Activated CD4-positive, alpha-beta T cell treated with anti-CD3 and anti-CD28 coated beads, Interleukin-2, amount 10 ng/mL, durations not matched to agents 24 days and 14 days (primary cell): ENCODE data around the gene ANKS3. TPM values are rescaled to one million over a fixed set of nuclear protein-coding genes. Genes with fewer than 3 reads are reported as not detected.

Experiments used
- DNase-seq: peaks from one replicate; pipeline ENCODE4 v3.0.0; 2022
- H3K27ac Mint-ChIP-seq: one replicate; pipeline ENCODE4 v1.8.0; 2022; ENCODE audit warnings: mild to moderate bottlenecking, mixed read lengths
- H3K27me3 Mint-ChIP-seq: one replicate; pipeline ENCODE4 v1.8.0; 2022; ENCODE audit warnings: mixed read lengths
- H3K36me3 Mint-ChIP-seq: one replicate; pipeline ENCODE4 v1.8.0; 2022; ENCODE audit warnings: low read depth, mild to moderate bottlenecking, mixed read lengths
- H3K4me1 Mint-ChIP-seq: one replicate; pipeline ENCODE4 v1.8.0; 2021; ENCODE audit warnings: mixed read lengths
- H3K4me3 Mint-ChIP-seq: one replicate; pipeline ENCODE4 v1.8.0; 2022; ENCODE audit warnings: mild to moderate bottlenecking, moderate library complexity, mixed read lengths
- H3K9me3 Mint-ChIP-seq: one replicate; pipeline ENCODE4 v1.8.0; 2021; ENCODE audit warnings: mixed read lengths
- intact Hi-C: fragments of 100-400 bp; cut with micrococcal nuclease; formaldehyde crosslinking; loops from one replicate; pipeline ENCODE4 v1.15.1; 2023
- total RNA-seq: library from RNA; stranded (reverse); gene quantifications from 2 replicates; pipeline ENCODE4 v1.2.3, GENCODE V29; 2022

The ANKS3 gene
- total RNA-seq, 1 donor from 2014 or later = 21.8 TPM

DNA sequence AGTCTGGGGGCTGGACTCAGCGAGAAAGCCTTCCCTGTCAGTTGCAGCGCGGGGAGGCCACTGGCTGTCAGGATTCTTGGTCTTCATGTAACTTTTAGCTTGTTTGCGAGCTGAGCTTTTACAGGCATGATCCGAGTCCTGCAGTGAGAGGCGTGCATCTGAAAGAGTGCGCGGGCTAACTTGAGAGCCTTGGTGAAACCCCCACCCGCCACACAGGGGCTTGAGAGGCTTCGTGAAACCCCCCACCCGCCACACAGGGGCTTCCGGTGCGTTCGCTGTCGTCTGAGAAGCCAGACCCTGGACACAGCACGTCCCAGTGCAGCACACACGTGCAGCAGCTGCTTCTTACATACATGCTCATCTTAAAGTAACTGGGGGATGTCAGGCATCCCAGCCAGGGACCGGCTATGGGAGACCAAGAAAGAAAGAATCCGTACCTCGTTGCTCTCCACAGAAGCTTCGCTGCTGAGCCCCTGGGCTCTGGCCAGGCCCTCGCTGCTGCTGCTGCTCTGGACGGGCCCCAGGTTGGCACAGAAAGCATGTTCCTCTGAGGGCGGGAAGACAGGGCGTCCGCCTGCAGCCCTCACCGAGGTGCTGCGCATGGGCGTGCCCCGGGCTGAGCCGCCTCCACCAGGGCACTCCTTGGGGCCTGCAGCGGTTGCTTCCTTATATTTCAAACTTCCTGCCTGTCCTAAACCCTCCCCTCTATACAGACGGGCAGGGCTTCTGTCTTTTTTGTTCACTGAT, 32.9 kb downstream of the ANKS3 start:
- H3K36me3 Mint-ChIP-seq = peaks cover 24% of the 10 kb centered on the region
- H3K27me3 Mint-ChIP-seq = no peaks in the 10 kb centered on the region
- no peak overlapping the region for H3K27ac Mint-ChIP-seq
- intact Hi-C loops = no loop called here
- H3K4me3 Mint-ChIP-seq = no peak overlapping the region
- peak; percentile 56 for DNase-seq
- no peaks in the 10 kb centered on the region for H3K9me3 Mint-ChIP-seq
- peaks cover 7% of the 10 kb centered on the region for H3K4me1 Mint-ChIP-seq

DNA sequence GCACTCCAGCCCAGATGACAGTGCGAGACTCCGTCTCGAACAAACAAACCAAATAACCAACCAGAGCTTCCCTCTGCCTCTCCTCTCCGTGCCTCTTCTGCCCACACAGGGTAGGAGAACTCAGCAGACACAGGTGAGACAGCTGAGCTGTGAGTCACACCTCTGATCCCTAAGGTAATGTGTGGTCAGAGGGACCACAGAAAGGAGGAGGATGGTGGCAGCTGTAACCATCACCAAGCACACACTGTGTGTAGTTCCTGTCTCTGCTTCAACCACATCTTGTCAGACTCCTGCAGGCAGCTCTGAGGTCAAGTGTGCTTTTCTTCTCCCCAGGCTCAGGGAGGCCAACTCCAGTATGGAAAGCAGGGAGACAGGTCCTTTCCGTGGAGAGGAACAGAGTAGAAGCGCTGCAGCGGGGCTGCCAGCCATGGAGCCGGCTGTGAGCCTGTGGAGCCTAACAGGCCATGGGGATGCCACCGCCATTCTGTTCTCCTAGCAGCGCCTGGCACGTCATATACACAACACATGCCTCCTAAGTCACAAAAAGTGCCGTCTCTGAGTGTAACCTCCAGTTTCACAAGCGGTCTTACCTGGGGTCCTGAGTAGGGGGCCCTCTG, 33.6 kb downstream of the ANKS3 start:
- DNase-seq = peak; percentile 73
- H3K4me1 Mint-ChIP-seq = peaks cover 8% of the 10 kb centered on the region
- no peaks in the 10 kb centered on the region for H3K27me3 Mint-ChIP-seq
- H3K9me3 Mint-ChIP-seq = no peaks in the 10 kb centered on the region
- H3K27ac Mint-ChIP-seq = no peak overlapping the region
- H3K4me3 Mint-ChIP-seq = no peak overlapping the region
- intact Hi-C loops = no loop called here
- H3K36me3 Mint-ChIP-seq = peaks cover 24% of the 10 kb centered on the region

DNA sequence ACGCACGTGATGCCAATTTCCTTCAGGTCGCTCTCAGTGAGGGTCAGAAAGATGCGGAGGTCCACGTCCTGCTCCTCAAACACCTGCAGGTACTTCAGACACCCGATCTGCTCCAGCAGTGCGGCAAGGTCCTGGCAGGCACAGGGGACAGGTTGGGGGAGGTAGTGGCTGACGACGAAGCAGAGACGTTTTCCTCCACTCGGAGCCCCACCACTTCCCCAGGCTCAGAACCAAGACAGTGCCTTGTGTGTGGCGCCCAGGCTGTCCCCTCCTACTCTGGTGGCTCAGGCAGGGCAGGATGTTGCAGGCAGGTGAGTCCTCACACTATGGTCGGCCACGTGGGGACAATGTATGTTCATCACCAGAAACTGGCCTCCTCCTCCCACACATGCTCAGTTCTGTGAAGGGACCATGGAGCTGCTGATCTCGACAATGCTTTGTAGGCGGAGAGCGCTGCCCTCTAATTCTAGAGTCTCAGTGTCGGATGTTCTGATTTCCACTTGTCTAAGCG, 35.0 kb downstream of the ANKS3 start:
- intact Hi-C loops = no loop called here
- H3K36me3 Mint-ChIP-seq = peaks cover 20% of the 10 kb centered on the region
- DNase-seq = peak; percentile 55
- no peak overlapping the region for H3K4me3 Mint-ChIP-seq
- no peak overlapping the region for H3K27ac Mint-ChIP-seq
- H3K4me1 Mint-ChIP-seq = peaks cover 12% of the 10 kb centered on the region
- H3K9me3 Mint-ChIP-seq = no peaks in the 10 kb centered on the region
- no peaks in the 10 kb centered on the region for H3K27me3 Mint-ChIP-seq

DNA sequence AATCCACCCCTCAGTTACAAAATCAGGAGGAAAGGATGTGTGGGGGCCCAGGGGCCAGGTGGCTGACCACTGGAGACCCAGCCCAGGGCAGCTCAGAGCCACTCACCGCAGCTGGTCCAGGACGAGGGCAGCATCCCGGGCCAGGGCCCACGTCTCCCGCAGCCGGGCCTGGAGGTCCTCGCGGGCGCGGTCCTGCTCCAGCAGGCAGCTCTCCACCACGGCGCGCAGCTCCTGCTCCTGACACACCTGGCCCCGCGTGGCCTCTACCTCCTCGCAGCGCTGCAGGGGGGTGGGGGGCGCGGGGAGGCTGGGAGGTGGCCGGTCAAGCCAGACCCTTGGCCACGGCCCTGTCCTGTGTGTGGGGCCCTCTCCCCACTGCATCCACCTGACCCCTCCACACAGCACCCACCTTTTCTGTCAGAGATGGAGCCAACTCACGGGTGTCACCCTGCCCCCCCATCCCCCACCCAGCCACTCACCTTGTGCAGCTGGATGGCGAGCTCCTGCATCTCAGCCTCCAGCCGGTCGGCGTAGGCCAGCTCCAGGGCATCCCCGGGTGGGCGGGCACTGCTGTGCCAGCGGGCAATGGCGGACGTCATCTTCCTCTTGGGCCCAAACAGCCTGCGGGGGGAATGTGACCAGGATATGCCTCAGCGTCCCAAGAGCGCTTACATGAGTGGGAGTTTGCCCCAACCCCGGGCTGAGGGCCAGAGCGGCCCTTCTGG, 35.6 kb downstream of the ANKS3 start:
- H3K27ac Mint-ChIP-seq = no peak overlapping the region
- H3K27me3 Mint-ChIP-seq = no peaks in the 10 kb centered on the region
- peaks cover 12% of the 10 kb centered on the region for H3K4me1 Mint-ChIP-seq
- H3K4me3 Mint-ChIP-seq = no peak overlapping the region
- DNase-seq = no peak
- H3K9me3 Mint-ChIP-seq = no peaks in the 10 kb centered on the region
- H3K36me3 Mint-ChIP-seq = peaks cover 22% of the 10 kb centered on the region
- intact Hi-C loops = no loop called here

DNA sequence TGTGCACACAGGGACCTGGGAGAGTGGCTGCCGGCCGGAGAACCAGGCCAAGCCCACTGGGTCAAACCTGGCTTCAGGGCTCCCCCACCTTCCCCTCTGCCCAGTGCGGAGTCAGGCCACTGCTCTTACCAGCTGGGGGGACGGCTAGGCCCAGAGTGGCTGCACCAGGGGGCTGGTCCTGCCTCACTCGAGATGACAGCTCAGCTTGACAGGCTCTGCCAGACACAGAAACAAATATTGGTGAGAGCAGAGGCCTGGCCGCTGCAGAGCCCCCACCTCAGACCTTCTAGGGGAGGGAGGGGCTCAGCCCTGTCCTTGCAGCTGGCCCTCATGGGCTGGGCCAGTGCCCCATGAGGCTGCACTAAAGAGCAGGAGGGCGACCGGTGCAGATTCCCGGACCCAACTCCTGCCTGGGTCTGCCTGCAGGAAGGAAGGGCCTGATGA, 36.2 kb downstream of the ANKS3 start:
- Mint-ChIP-seq H3K4me1 (peaks cover 12% of the 10 kb centered on the region), H3K27ac (no peak overlapping the region), H3K9me3 (no peaks in the 10 kb centered on the region), H3K4me3 (no peak overlapping the region), H3K36me3 (peaks cover 22% of the 10 kb centered on the region), H3K27me3 (no peaks in the 10 kb centered on the region)
- no peak for DNase-seq
- intact Hi-C loops = no loop called here

DNA sequence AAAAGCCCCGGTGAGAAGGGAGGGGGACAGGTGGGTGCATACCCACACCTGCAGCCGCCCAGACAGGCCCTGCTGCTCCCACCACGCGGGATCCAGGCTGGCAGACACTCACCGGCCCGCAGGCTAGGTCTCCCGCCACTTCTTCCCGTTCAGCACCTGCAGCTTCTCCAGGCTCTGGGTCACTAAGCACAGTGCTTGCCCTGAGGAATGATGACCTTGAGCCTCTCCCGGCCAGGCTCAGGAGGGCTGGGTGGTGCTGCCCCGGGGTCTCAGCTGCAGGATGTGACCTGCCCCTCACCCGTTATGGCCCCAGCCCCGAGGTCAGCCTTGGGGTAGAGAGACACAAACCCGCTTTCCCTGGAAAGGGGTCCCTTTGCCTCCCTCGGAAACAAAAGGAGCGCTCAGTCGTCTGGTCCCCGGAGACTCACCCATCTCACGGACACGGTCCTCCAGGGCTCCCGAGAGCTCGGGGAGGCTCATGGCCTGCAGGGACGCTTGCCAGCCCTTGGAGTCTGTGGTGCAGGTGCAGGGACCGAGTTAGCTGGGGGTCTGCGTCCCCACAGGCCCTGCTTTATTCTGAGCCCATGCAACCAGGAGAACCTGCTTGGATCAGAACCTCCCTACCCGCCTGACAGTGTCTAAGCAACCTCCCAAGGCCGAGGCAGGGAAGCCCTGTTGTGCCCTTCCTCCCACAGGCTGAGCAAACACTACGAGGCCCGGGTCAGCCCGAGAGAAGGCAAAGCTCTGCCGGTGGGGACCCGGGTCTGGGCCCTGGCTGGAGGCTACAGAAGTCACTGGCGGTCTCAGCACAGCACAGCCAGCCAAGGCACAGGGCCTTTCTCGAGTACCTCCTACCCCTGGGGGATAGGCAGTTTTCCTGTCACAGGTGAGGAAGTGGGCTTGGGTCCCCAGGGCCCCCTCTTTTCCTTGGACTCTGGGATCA, 36.9 kb downstream of the ANKS3 start:
- H3K4me1 Mint-ChIP-seq = peaks cover 15% of the 10 kb centered on the region
- no peak overlapping the region for H3K27ac Mint-ChIP-seq
- H3K36me3 Mint-ChIP-seq = peaks cover 20% of the 10 kb centered on the region
- H3K27me3 Mint-ChIP-seq = no peaks in the 10 kb centered on the region
- no peak overlapping the region for H3K4me3 Mint-ChIP-seq
- intact Hi-C loops = no loop called here
- H3K9me3 Mint-ChIP-seq = no peaks in the 10 kb centered on the region
- no peak for DNase-seq

DNA sequence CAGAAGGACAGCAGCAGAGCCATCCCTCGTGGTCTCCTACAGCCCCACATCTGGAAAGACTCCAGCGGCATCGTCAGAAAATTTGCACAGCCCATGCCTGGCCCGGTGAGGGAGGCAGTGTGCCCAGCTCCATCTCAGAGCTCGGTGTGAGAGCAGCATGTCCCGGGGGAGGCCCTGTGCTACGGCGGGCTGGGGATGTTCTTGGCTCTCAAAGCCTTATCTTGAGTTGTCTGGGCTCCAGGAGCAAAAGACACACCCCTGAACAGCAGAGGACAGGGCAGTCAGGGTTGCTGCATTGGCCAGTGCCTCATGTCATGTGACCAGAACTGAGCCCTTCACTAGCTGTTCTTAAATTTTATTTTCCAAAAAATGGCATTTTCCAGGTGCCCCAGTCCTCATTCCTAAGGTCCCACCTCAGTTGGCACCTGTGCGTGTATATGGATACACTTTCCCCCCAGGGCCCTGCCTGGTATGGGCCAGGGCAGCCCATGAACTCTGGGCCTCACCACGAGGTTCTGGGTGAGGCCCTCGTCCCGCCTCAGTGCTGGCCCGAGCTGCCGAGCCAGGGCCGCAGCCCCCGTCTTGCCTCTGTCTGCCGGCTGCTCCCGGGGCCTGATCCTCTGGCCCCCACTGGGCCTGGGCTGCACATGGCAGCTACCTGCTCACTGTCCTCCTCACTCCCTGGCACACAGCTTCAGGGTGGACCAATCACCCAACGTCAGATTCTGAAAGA, 37.7 kb downstream of the ANKS3 start:
- Mint-ChIP-seq H3K9me3 (no peaks in the 10 kb centered on the region), H3K4me3 (no peak overlapping the region), H3K27me3 (no peaks in the 10 kb centered on the region), H3K4me1 (peaks cover 16% of the 10 kb centered on the region), H3K27ac (no peak overlapping the region), H3K36me3 (peaks cover 18% of the 10 kb centered on the region)
- no peak for DNase-seq
- intact Hi-C loops = no loop called here

DNA sequence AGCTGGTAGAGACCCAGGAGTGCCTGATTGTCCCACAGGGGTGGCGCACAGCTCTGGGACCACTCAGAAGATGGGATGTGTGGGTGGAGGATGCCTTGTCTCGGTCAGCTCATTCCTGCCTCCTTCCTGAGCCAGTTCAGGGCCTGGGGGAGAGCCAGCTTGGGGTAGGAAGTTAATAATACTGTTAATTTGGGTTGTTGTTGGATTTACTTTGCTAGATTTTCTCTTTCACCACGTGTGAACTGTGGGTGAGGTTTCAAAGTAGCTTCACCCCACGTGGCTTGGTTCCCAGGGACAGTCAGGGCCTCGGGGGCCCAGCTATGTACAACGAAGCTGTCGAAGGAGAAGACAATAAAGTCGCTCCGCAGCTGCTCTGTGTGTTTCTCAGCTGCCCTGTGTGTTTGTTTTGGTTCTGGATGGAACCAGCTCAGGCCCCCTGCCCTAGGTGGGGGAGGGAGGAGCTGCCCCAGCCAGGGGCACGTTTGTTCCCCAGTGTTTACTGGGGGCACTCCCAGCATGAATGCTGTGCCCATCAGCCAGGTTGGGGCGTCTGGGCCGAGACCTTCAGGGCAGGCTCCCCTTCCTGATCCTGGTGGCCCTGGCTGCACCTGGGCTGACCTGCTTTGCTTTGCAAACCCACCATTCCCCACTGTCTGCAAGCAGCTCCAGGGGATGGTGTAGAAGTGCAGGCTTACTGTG, 38.4 kb downstream of the ANKS3 start:
- peaks cover 18% of the 10 kb centered on the region for H3K36me3 Mint-ChIP-seq
- H3K9me3 Mint-ChIP-seq = no peaks in the 10 kb centered on the region
- no peak for DNase-seq
- no peak overlapping the region for H3K27ac Mint-ChIP-seq
- intact Hi-C loops = no loop called here
- peak overlapping the region; percentile 84 for H3K4me3 Mint-ChIP-seq
- peaks cover 17% of the 10 kb centered on the region for H3K4me1 Mint-ChIP-seq
- no peaks in the 10 kb centered on the region for H3K27me3 Mint-ChIP-seq

DNA sequence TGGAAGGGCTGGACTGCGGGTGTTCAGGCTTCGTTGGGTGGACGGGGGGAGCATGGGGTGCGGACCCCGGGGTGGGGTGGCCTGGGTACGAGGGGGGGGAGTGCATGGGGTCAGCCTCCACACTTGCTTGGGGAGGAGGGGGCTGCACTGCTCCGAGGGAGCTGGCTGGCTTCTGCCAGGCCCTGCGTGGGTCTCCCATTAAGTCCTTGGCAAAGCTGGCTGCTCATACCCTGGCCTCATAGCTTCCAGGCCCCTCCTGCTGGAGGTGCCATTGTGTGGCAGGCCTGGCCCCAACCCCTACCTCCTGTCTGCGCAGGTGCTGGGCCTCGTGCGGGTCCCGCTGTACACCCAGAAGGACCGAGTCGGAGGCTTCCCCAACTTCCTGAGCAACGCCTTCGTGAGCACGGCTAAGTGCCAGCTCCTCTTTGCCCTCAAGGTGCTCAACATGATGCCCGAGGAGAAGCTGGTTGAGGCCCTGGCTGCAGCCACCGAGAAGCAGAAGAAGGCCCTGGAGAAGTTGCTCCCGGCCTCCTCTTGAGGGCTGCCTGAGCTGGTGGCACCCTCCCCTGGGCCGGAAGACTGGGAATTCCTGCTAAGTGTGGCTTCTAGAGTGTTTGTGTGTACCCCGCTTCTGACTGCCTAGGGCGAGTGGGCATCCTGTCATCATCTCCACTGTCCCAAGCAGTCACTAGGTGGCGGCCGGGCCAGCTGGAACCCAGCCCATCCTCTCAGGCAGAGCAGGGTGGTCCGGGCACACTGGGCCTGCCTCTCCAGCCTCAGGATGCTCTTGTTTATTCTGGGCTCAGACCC, 39.2 kb downstream of the ANKS3 start:
- peak overlapping the region; percentile 84 for H3K4me3 Mint-ChIP-seq
- H3K4me1 Mint-ChIP-seq = peaks cover 13% of the 10 kb centered on the region
- no peaks in the 10 kb centered on the region for H3K9me3 Mint-ChIP-seq
- DNase-seq = no peak
- intact Hi-C loops = no loop called here
- H3K36me3 Mint-ChIP-seq = peaks cover 20% of the 10 kb centered on the region
- H3K27me3 Mint-ChIP-seq = no peaks in the 10 kb centered on the region
- H3K27ac Mint-ChIP-seq = peak overlapping the region; percentile 75

DNA sequence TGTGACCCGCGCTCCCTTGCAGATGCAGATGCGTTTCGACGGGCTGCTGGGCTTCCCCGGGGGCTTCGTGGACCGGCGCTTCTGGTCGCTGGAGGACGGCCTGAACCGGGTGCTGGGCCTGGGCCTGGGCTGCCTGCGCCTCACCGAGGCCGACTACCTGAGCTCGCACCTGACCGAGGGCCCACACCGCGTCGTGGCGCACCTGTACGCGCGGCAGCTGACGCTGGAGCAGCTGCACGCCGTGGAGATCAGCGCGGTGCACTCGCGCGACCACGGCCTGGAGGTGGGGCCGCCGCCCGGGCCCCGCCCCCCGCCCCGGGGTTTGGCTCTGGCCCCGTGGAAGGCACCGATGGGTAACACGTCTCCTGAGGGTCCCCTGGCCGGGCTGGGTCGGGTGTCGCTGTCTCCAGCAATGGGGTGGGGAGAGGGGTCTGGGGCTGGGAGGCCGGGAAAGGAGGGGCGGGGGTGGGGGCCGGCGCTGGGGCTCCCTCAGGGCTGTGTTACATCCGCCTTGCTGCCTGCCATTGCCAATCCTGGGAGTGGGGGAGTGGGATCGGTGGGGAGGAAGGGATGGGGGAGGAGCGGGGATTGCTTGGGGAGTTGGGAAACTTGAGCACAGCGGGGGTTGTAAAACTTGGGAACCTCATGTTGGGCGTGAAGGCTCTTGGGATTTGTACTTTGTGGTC, 40.0 kb downstream of the ANKS3 start:
- Mint-ChIP-seq H3K4me3 (peak overlapping the region; percentile 84), H3K27me3 (no peaks in the 10 kb centered on the region), H3K4me1 (peaks cover 11% of the 10 kb centered on the region), H3K27ac (peak overlapping the region; percentile 75), H3K9me3 (no peaks in the 10 kb centered on the region), H3K36me3 (peaks cover 13% of the 10 kb centered on the region)
- DNase-seq = peak; percentile 85
- intact Hi-C loops = loop anchor here (1.0 kb wide), 3 partner anchors 18 to 78 kb away; partner anchors contain the start of genes ANKS3 and DNAAF8

DNA sequence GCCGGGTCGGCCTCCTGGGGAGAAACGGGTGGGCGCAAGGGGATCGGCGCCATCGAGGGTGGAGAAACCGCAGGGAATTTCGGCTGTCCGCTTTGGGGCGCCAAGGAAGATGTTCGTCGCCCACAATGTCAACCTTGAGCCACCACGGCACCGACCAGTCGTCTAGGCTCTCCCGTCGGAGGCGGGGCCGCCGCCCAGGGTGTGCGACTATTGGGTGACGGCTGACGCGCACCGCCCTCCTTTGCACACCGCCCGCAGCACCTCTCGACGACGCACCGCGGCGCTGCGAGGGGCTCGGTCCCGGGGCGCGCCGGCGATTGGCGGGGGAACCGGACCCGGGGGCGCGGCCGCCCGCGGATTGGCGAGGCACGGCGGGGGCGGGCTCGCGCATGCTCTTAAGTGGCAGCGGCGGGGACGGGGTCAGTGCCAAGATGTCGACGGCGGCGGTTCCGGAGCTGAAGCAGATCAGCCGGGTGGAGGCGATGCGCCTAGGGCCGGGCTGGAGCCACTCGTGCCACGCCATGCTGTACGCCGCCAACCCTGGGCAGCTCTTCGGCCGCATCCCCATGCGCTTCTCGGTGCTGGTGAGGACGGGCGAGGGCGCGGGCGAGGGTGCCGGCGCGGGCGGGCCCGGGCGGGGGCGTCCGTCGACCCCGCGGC, 40.6 kb downstream of the ANKS3 start, which contains the start of gene NUDT16L1:
TSS of gene NUDT16L1 (plus strand) at position 267 of the 660 bp plus-strand sequence. CDS start at position 432, 165 bp downstream.
- peak within 1 kb of the TSS; percentile 78 for H3K27ac Mint-ChIP-seq
- peak within 1 kb of the TSS; percentile 84 for H3K4me3 Mint-ChIP-seq
- peaks cover 8% of the 10 kb centered on the region for H3K36me3 Mint-ChIP-seq
- H3K27me3 Mint-ChIP-seq = no peaks in the 10 kb centered on the region
- peak; percentile 100 for DNase-seq
- intact Hi-C loops = loop anchor here (1.0 kb wide), 3 partner anchors 17 to 77 kb away; partner anchors contain the start of genes ANKS3 and DNAAF8
- no peaks in the 10 kb centered on the region for H3K9me3 Mint-ChIP-seq
- peaks cover 11% of the 10 kb centered on the region for H3K4me1 Mint-ChIP-seq
